Common myeloid progenitor, CD34-positive (primary cell): ENCODE measurements around the gene CLMN.

Experiments
- CTCF ChIA-PET: fragments of 350-600 bp; sonication (Branson Sonifier 250); formaldehyde crosslinking; loops from one replicate; lab custom pipeline; 2021; ENCODE audit warnings: antibody characterized with exemption; lab: Charles Lee
- POLR2A ChIA-PET: fragments of 350-600 bp; sonication (Branson Sonifier 250); formaldehyde crosslinking; loops from one replicate; lab custom pipeline; 2021; ENCODE audit warnings: antibody characterized with exemption; lab: Charles Lee
- DNase-seq, 3 donors: peaks; one replicate each; pipeline versions ENCODE4 v3.0.0 to v3.0.0-alpha.2; 2013
- H3K27ac ChIP-seq, 2 experiments: 1 replicate in 1 of 2; 2 replicates in 1 of 2; pipeline ENCODE4 v1.7.0; 2013; ENCODE audit warnings: inconsistent platforms in 2 of 2, low read length in 2 of 2, mild to moderate bottlenecking in 2 of 2, low read depth in 1 of 2, moderate library complexity in 1 of 2; ENCODE audit not compliant: severe bottlenecking in 2 of 2, insufficient read depth in 1 of 2, poor library complexity in 1 of 2
- H3K27me3 ChIP-seq, 5 experiments: replicated peaks in 2 of 5; 1 replicate in 3 of 5; 2 replicates in 2 of 5; pipeline versions ENCODE4 v1.6.1 to v1.7.0; 2013; ENCODE audit warnings: low read length in 4 of 5, mild to moderate bottlenecking in 2 of 5, moderate library complexity in 2 of 5, inconsistent platforms in 1 of 5; ENCODE audit not compliant: insufficient read depth in 5 of 5, control insufficient read depth in 4 of 5
- H3K36me3 ChIP-seq, 4 experiments: 1 replicate in 2 of 4; 2 replicates in 2 of 4; pipeline versions ENCODE4 v1.6.1 to v1.7.0; 2013; ENCODE audit warnings: low read length in 3 of 4, control low read depth in 1 of 4, mild to moderate bottlenecking in 1 of 4; ENCODE audit not compliant: control insufficient read depth in 4 of 4, insufficient read depth in 4 of 4
- H3K4me1 ChIP-seq, 4 experiments: 1 replicate in 3 of 4; 2 replicates in 1 of 4; pipeline versions ENCODE4 v1.6.1 to v1.7.1; 2013; ENCODE audit warnings: low read length in 3 of 4, mild to moderate bottlenecking in 3 of 4, control low read depth in 1 of 4, inconsistent platforms in 1 of 4, moderate library complexity in 1 of 4; ENCODE audit not compliant: control insufficient read depth in 4 of 4, insufficient read depth in 4 of 4; ENCODE audit errors: control extremely low read depth in 1 of 4
- H3K4me3 ChIP-seq, 7 experiments: 1 replicate in 4 of 7; 2 replicates in 3 of 7; pipeline versions ENCODE4 v1.5.1 to v1.7.0; 2013; ENCODE audit warnings: mild to moderate bottlenecking in 7 of 7, low read length in 6 of 7, moderate library complexity in 6 of 7, inconsistent platforms in 2 of 7, low read depth in 2 of 7, control low read depth in 1 of 7; ENCODE audit not compliant: insufficient read depth in 4 of 7, control insufficient read depth in 1 of 7; ENCODE audit errors: extremely low read depth in 1 of 7
- H3K9me3 ChIP-seq, 5 experiments: 1 replicate in 4 of 5; 2 replicates in 1 of 5; pipeline versions ENCODE4 v1.6.1 to v1.7.1; 2013; ENCODE audit warnings: low read length in 4 of 5, mild to moderate bottlenecking in 2 of 5, inconsistent platforms in 1 of 5, low read depth in 1 of 5, moderate library complexity in 1 of 5; ENCODE audit not compliant: control insufficient read depth in 4 of 5, insufficient read depth in 2 of 5; ENCODE audit errors: control extremely low read depth in 1 of 5
- WGBS: methylation state at CpG from one replicate; pipeline ENCODE4 v1.1.5; 2013; ENCODE audit not compliant: insufficient coverage; 5-methylcytosine and 5-hydroxymethylcytosine counted together

Gene CLMN

GRCh38 chr14:95227279-95227860, 92.3 kb downstream of the CLMN start:
- Histone ChIP-seq H3K27me3 (no peaks in the 10 kb centered on the region), H3K4me1 (no peaks in the 10 kb centered on the region), H3K27ac (no peak overlapping the region), H3K36me3 (no peaks in the 10 kb centered on the region), H3K4me3 (no peak overlapping the region), H3K9me3 (no peaks in the 10 kb centered on the region)
- CTCF ChIA-PET = no interaction called here
- 94% methylated on average over 19 of the region's 19 CpGs for WGBS
- POLR2A ChIA-PET = no interaction called here
- no peak for DNase-seq

- ChIA-PET CTCF (interaction anchor here (1.2 kb wide), 1 partner anchor 22 kb away, joined by 4 read pairs; no protein-coding TSS in a partner anchor), POLR2A (no interaction called here)
- 85% methylated on average over 5 of the region's 8 CpGs for WGBS
Measured at GRCh38 chr14:95226801-95227200, 92.9 kb downstream of the CLMN start.

GRCh38 chr14:95225251-95225887, 94.3 kb downstream of the CLMN start:
- Histone ChIP-seq H3K27ac (no peak overlapping the region), H3K4me1 (no peaks in the 10 kb centered on the region), H3K4me3 (no peak overlapping the region), H3K36me3 (no peaks in the 10 kb centered on the region), H3K9me3 (no peaks in the 10 kb centered on the region), H3K27me3 (no peaks in the 10 kb centered on the region)
- ChIA-PET CTCF (no interaction called here), POLR2A (no interaction called here)
- DNase-seq = no peak
- 96% methylated on average over 6 of the region's 7 CpGs for WGBS

More at GRCh38 chr14:95226801-95227200, 92.9 kb downstream of the CLMN start:
- no peak overlapping the region for H3K27ac ChIP-seq
- DNase-seq = no peak
- no peaks in the 10 kb centered on the region for H3K4me1 ChIP-seq
- H3K9me3 ChIP-seq = no peaks in the 10 kb centered on the region
- no peaks in the 10 kb centered on the region for H3K27me3 ChIP-seq
- no peak overlapping the region for H3K4me3 ChIP-seq
- H3K36me3 ChIP-seq = no peaks in the 10 kb centered on the region

GRCh38 chr14:95222870-95223398, 96.8 kb downstream of the CLMN start:
- H3K27ac ChIP-seq = no peak overlapping the region
- peaks cover 0 to 2% (median 0%) of the 10 kb centered on the region in 5 experiments for H3K27me3 ChIP-seq
- H3K4me3 ChIP-seq = no peak overlapping the region
- H3K4me1 ChIP-seq = no peaks in the 10 kb centered on the region
- H3K9me3 ChIP-seq = no peaks in the 10 kb centered on the region
- POLR2A ChIA-PET = no interaction called here
- no peak for DNase-seq
- CTCF ChIA-PET = no interaction called here
- 97% methylated on average over 3 of the region's 3 CpGs for WGBS
- H3K36me3 ChIP-seq = no peaks in the 10 kb centered on the region

- Histone ChIP-seq H3K36me3 (no peaks in the 10 kb centered on the region), H3K27ac (no peak overlapping the region), H3K4me3 (no peak overlapping the region), H3K27me3 (peaks cover 0 to 2% (median 0%) of the 10 kb centered on the region in 5 experiments), H3K4me1 (no peaks in the 10 kb centered on the region), H3K9me3 (no peaks in the 10 kb centered on the region)
- ChIA-PET POLR2A (no interaction called here), CTCF (interaction anchor here (1.3 kb wide), 1 partner anchor 8 kb away, joined by 3 read pairs; no protein-coding TSS in a partner anchor)
- no peak for DNase-seq
- 95% methylated on average over 8 of the region's 10 CpGs for WGBS
Measured at GRCh38 chr14:95222151-95222631, 97.5 kb downstream of the CLMN start.

- Histone ChIP-seq H3K4me3 (no peak overlapping the region), H3K27me3 (peaks cover 0 to 2% (median 0%) of the 10 kb centered on the region in 5 experiments), H3K36me3 (no peaks in the 10 kb centered on the region), H3K4me1 (no peaks in the 10 kb centered on the region), H3K27ac (no peak overlapping the region), H3K9me3 (no peaks in the 10 kb centered on the region)
- WGBS = 94% methylated on average over 12 of the region's 12 CpGs
- ChIA-PET CTCF (interaction anchor here (0.9 to 1.3 kb wide), 2 partner anchors 8 to 180 kb away, joined by 3 read pairs; no protein-coding TSS in a partner anchor), POLR2A (no interaction called here)
- no peak for DNase-seq
Measured at GRCh38 chr14:95221531-95221930, 98.2 kb downstream of the CLMN start.

GRCh38 chr14:95220663-95221231, 99.0 kb downstream of the CLMN start:
- WGBS = 92% methylated on average over 9 of the region's 11 CpGs
- Histone ChIP-seq H3K36me3 (no peaks in the 10 kb centered on the region), H3K4me1 (no peaks in the 10 kb centered on the region), H3K27me3 (peaks cover 0 to 7% (median 0%) of the 10 kb centered on the region in 5 experiments), H3K4me3 (no peak overlapping the region), H3K9me3 (no peaks in the 10 kb centered on the region), H3K27ac (no peak overlapping the region)
- POLR2A ChIA-PET = no interaction called here
- DNase-seq = no peak
- CTCF ChIA-PET = interaction anchor here (0.9 to 1.1 kb wide), 2 partner anchors 14 to 181 kb away, joined by 3 read pairs; no protein-coding TSS in a partner anchor
